B cell (primary cell): ENCODE results near the gene OR13J1.

Experiments
- EZH2 ChIP-seq: IDR thresholded peaks from 2 replicates; pipeline ENCODE4 v1.6.1; 2012; ENCODE audit warnings: borderline replicate concordance, low read depth, mild to moderate bottlenecking, moderate library complexity, low read length; ENCODE audit not compliant: insufficient read depth, poor library complexity, severe bottlenecking
- TF ChIP-seq, protein P1 (sequence below): fragments of 200-600 bp; IDR thresholded peaks from one replicate; pipeline ENCODE4 v1.8.0; 2022; ENCODE audit warnings: antibody characterized with exemption, mild to moderate bottlenecking

DNA sequence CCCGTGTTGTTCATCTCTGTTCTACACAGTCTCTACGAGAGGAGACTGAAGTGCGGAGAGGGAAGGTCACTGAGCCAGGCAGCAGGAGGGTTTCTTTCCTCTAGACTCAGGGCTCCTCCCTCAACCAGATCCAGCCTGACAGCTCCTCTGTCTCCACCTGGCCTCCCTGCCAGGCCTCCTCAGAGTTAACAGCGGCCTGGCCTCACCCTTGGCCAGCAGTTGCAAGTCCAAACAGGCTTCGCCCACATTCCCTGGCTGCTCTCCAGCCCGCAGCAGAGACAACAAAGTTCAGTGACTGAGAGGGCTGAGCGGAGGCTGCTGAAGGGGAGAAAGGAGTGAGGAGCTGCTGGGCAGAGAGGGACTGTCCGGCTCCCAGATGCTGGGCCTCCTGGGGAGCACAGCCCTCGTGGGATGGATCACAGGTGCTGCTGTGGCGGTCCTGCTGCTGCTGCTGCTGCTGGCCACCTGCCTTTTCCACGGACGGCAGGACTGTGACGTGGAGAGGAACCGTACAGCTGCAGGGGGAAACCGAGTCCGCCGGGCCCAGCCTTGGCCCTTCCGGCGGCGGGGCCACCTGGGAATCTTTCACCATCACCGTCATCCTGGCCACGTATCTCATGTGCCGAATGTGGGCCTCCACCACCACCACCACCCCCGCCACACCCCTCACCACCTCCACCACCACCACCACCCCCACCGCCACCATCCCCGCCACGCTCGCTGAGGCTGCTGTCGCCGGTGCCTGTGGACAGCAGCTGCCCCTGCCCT lies 35.9 kb upstream of the OR13J1 start, which contains the start of gene HRCT1:
- TF ChIP-seq, protein P1, sequence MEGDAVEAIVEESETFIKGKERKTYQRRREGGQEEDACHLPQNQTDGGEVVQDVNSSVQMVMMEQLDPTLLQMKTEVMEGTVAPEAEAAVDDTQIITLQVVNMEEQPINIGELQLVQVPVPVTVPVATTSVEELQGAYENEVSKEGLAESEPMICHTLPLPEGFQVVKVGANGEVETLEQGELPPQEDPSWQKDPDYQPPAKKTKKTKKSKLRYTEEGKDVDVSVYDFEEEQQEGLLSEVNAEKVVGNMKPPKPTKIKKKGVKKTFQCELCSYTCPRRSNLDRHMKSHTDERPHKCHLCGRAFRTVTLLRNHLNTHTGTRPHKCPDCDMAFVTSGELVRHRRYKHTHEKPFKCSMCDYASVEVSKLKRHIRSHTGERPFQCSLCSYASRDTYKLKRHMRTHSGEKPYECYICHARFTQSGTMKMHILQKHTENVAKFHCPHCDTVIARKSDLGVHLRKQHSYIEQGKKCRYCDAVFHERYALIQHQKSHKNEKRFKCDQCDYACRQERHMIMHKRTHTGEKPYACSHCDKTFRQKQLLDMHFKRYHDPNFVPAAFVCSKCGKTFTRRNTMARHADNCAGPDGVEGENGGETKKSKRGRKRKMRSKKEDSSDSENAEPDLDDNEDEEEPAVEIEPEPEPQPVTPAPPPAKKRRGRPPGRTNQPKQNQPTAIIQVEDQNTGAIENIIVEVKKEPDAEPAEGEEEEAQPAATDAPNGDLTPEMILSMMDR, result no peak
- TF ChIP-seq EZH2, result no peak
